ENCODE results near the gene BDKRB2. TPM values are rescaled to one million over a fixed set of nuclear protein-coding genes. Genes with fewer than 3 reads are reported as not detected.

Gene BDKRB2
- total RNA-seq, 1 donor from 2014 or later, result 17.1 TPM

GRCh38 chr14:96198430-96199130 lies 6.1 kb upstream of the BDKRB2 start:
- DNase-seq (ENCODE audit: low spot score), result no peak

GRCh38 chr14:96201157-96201556 lies 3.5 kb upstream of the BDKRB2 start:
- DNase-seq (ENCODE audit: low spot score), result no peak

GRCh38 chr14:96201965-96202364 lies 2.7 kb upstream of the BDKRB2 start:
- no peak for DNase-seq (ENCODE audit: low spot score)

GRCh38 chr14:96202441-96203094 lies 2.1 kb upstream of the BDKRB2 start:
- no peak for DNase-seq (ENCODE audit: low spot score)

GRCh38 chr14:96203116-96203515 lies 1.5 kb upstream of the BDKRB2 start:
- no peak for DNase-seq (ENCODE audit: low spot score)

- no peak for DNase-seq (ENCODE audit: low spot score)
These were observed 1.0 kb upstream of the BDKRB2 start for GRCh38 chr14:96203635-96204034.

- no peak for DNase-seq (ENCODE audit: low spot score)
These were observed 679 bp downstream of the BDKRB2 start for GRCh38 chr14:96205059-96205977.

GRCh38 chr14:96205978-96206360 lies 1.3 kb downstream of the BDKRB2 start:
- no peak for DNase-seq (ENCODE audit: low spot score)

- peak; percentile 56 for DNase-seq (ENCODE audit: low spot score)
These were observed 1.8 kb downstream of the BDKRB2 start for GRCh38 chr14:96206461-96206860.

- no peak for DNase-seq (ENCODE audit: low spot score)
These were observed 3.0 kb downstream of the BDKRB2 start for GRCh38 chr14:96207686-96208085.

GRCh38 chr14:96208739-96209138 lies 4.1 kb downstream of the BDKRB2 start:
- DNase-seq (ENCODE audit: low spot score), result no peak

GRCh38 chr14:96212140-96212539 lies 7.5 kb downstream of the BDKRB2 start:
- DNase-seq (ENCODE audit: low spot score), result no peak

- no peak for DNase-seq (ENCODE audit: low spot score)
These were observed 8.3 kb downstream of the BDKRB2 start for GRCh38 chr14:96212896-96213295.

GRCh38 chr14:96213871-96214465 lies 9.3 kb downstream of the BDKRB2 start:
- no peak for DNase-seq (ENCODE audit: low spot score)

GRCh38 chr14:96214793-96215192 lies 10.2 kb downstream of the BDKRB2 start:
- no peak for DNase-seq (ENCODE audit: low spot score)

- DNase-seq (ENCODE audit: low spot score), result no peak
These were observed 11.0 kb downstream of the BDKRB2 start for GRCh38 chr14:96215452-96216244.

GRCh38 chr14:96216627-96217026 lies 12.0 kb downstream of the BDKRB2 start:
- DNase-seq (ENCODE audit: low spot score), result no peak

GRCh38 chr14:96217376-96217913 lies 12.8 kb downstream of the BDKRB2 start:
- DNase-seq (ENCODE audit: low spot score), result no peak

GRCh38 chr14:96221109-96221650 lies 16.5 kb downstream of the BDKRB2 start:
- DNase-seq (ENCODE audit: low spot score), result no peak

- DNase-seq (ENCODE audit: low spot score), result no peak
These were observed 17.2 kb downstream of the BDKRB2 start for GRCh38 chr14:96221841-96222240.

All from ureter (tissue), 1 donor.